ENCODE measurements around the gene LY6G6F. TPM values are rescaled to one million over a fixed set of nuclear protein-coding genes. Genes with fewer than 3 reads are reported as not detected.
A peak's percentile ranks its signal among the peaks of the same experiment; 100 is the strongest.

Gene LY6G6F
- polyA plus RNA-seq, 2 donors = not detected

DNA sequence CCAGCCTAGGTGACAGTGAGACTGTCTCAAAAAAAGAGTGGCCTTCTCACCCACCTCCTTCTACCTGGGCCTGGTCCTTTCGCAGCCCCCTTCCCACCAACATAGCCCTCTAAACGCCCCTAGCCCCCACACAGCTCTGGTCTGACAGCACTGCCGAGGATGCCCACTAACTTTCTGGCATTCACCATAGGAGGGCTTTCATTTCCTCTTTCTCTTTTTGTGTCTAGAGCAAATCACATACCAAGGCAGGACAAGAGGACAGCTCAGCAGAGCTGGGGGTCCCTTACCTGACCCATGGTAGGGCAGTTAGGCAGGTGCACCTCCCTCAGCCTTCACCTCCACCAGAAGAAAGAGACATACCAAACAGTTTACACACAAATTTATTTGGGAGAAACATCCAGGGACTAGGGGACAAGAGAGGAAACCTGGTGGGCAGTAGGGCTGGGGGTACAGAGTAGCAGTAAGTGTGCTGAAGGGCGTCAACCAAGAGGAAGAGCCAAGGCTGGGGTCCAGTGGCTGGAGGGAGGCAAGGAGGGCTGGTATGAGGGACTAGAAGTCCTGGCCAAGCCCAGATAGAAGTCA is 30.3 kb upstream of the LY6G6F start:
- Histone ChIP-seq H3K27ac (ENCODE audit: low read depth in 2 of 2, low read length in 1 of 2) (no peak overlapping the region), H3K27me3 (ENCODE audit: control insufficient read depth in 1 of 2, insufficient read depth in 2 of 2, low read length in 2 of 2) (no peaks in the 10 kb centered on the region), H3K4me1 (ENCODE audit: control insufficient read depth in 2 of 2, insufficient read depth in 2 of 2, low read length in 1 of 2) (peaks cover 0 to 3% of the 10 kb centered on the region in 2 donors), H3K4me3 (ENCODE audit: low read depth in 1 of 2, low read length in 2 of 2) (no peak overlapping the region), H3K9me3 (ENCODE audit: control insufficient read depth in 2 of 2, insufficient read depth in 1 of 2, low read depth in 1 of 2, low read length in 1 of 2) (no peaks in the 10 kb centered on the region), H3K36me3 (ENCODE audit: control insufficient read depth in 2 of 2, insufficient read depth in 2 of 2, low read length in 1 of 2) (peaks cover 0 to 9% of the 10 kb centered on the region in 2 donors)
- 79 to 83% methylated on average over 4 of the region's 4 CpGs for WGBS, 2 donors

DNA sequence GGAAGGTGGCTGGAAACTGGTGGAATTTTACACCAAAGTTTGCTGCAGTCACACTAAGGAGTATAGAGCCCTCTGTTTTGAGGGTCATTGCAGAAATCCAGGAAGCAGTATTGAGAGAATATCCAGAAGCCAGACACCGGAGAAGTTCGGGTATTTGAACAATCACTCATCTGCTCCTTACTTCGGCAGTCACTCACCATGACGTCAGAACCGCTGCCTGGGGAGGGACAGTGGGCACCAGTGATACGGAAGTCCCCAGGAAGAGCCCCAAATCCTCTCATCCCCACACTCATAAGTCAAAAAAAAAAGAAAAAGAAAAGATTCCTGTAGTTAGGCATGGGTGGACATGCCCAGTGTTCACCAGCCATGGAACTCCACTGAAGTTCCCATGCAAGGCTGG is 29.8 kb upstream of the LY6G6F start:
- H3K36me3 ChIP-seq (ENCODE audit: control insufficient read depth in 2 of 2, insufficient read depth in 2 of 2, low read length in 1 of 2) = peaks cover 0 to 5% of the 10 kb centered on the region in 2 donors
- H3K4me3 ChIP-seq (ENCODE audit: low read depth in 1 of 2, low read length in 2 of 2) = no peak overlapping the region
- H3K9me3 ChIP-seq (ENCODE audit: control insufficient read depth in 2 of 2, insufficient read depth in 1 of 2, low read depth in 1 of 2, low read length in 1 of 2) = no peaks in the 10 kb centered on the region
- WGBS, 2 donors = 52 to 66% methylated on average over 6 of the region's 6 CpGs
- no peaks in the 10 kb centered on the region for H3K27me3 ChIP-seq (ENCODE audit: control insufficient read depth in 1 of 2, insufficient read depth in 2 of 2, low read length in 2 of 2)
- peaks cover 0 to 3% of the 10 kb centered on the region in 2 donors for H3K4me1 ChIP-seq (ENCODE audit: control insufficient read depth in 2 of 2, insufficient read depth in 2 of 2, low read length in 1 of 2)
- H3K27ac ChIP-seq (ENCODE audit: low read depth in 2 of 2, low read length in 1 of 2) = no peak overlapping the region

DNA sequence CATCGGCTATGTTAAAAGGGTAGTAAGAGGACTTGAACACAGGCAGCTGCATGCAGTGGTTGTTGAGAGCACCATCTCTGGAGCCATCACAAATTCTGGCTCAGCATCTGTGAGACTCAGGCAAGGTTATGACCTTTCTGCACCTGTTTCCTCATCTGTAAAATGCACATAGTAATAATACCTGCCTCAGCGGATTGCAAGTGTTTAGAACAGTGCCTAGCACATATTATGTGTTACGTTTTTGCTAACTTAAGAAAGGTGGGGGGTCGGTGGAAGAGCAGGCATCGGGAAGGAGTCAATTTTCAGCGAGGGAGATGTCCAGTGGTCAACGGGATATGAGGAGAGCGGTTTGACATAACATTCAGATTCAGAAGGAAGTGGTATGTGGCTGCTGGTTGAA is 28.7 kb upstream of the LY6G6F start:
- Histone ChIP-seq H3K27me3 (ENCODE audit: control insufficient read depth in 1 of 2, insufficient read depth in 2 of 2, low read length in 2 of 2) (no peaks in the 10 kb centered on the region), H3K9me3 (ENCODE audit: control insufficient read depth in 2 of 2, insufficient read depth in 1 of 2, low read depth in 1 of 2, low read length in 1 of 2) (no peaks in the 10 kb centered on the region), H3K4me3 (ENCODE audit: low read depth in 1 of 2, low read length in 2 of 2) (no peak overlapping the region), H3K27ac (ENCODE audit: low read depth in 2 of 2, low read length in 1 of 2) (no peak overlapping the region), H3K36me3 (ENCODE audit: control insufficient read depth in 2 of 2, insufficient read depth in 2 of 2, low read length in 1 of 2) (no peaks in the 10 kb centered on the region), H3K4me1 (ENCODE audit: control insufficient read depth in 2 of 2, insufficient read depth in 2 of 2, low read length in 1 of 2) (peaks cover 0 to 3% of the 10 kb centered on the region in 2 donors)
- 70 to 79% methylated on average over 8 of the region's 8 CpGs for WGBS, 2 donors

DNA sequence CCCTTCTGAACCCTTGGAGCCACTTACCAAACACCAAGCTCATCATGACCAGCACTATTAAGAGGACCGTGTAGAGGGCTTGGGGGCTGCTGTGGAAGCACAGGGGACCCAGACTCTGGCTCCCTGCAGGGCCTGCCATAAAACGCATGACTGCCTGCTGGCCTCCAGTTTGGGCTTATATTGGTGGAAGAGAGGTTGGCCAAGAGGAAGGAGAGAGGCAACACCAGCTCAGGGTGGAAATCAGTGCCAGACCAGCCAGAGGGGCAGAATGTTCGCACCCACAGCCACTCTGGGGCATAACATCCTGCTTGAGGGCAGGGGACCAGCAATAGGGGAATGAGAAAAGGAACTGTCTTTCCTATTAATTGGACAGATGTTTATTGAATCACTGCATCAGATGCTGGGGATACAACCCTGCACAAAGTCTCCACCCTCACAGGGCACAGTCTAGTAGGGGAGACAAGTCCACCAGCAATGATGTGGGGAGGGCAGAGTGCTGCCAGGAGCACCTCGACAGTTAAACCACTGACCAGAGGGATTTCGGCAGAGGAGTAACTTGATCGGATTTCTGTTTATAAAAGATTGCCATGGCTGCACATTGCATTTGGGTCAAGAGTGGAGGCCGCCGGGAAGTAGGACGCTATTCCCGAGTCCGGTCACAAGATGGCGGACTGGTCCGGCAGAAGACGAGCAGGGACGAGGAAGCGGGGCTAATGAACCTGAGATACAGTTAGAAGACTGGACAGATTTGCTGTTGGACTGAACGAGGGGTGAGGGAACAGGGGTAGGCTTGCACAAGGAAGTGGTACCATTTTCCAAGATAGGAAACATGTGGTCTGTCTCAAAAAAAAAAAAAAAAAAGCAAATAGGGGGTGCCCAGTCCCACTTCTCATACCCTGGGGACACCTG is 26.2 kb upstream of the LY6G6F start, which contains the start of gene LY6G5C:
TSS of gene LY6G5C (minus strand) at position 842 of the 909 bp plus-strand sequence. CDS start at position 148, 694 bp downstream.
- peaks cover 2 to 3% of the 10 kb centered on the region in 2 donors for H3K36me3 ChIP-seq (ENCODE audit: control insufficient read depth in 2 of 2, insufficient read depth in 2 of 2, low read length in 1 of 2)
- H3K4me1 ChIP-seq (ENCODE audit: control insufficient read depth in 2 of 2, insufficient read depth in 2 of 2, low read length in 1 of 2) = peaks cover 0 to 5% of the 10 kb centered on the region in 2 donors
- no peaks in the 10 kb centered on the region for H3K9me3 ChIP-seq (ENCODE audit: control insufficient read depth in 2 of 2, insufficient read depth in 1 of 2, low read depth in 1 of 2, low read length in 1 of 2)
- peak within 1 kb of the TSS; percentile 51 to 54 for H3K4me3 ChIP-seq (ENCODE audit: low read depth in 1 of 2, low read length in 2 of 2)
- H3K27me3 ChIP-seq (ENCODE audit: control insufficient read depth in 1 of 2, insufficient read depth in 2 of 2, low read length in 2 of 2) = no peaks in the 10 kb centered on the region
- 11% methylated on average over 17 of the region's 17 CpGs for WGBS, 2 donors
- H3K27ac ChIP-seq (ENCODE audit: low read depth in 2 of 2, low read length in 1 of 2) = peak within 1 kb of the TSS; percentile 63 to 80

DNA sequence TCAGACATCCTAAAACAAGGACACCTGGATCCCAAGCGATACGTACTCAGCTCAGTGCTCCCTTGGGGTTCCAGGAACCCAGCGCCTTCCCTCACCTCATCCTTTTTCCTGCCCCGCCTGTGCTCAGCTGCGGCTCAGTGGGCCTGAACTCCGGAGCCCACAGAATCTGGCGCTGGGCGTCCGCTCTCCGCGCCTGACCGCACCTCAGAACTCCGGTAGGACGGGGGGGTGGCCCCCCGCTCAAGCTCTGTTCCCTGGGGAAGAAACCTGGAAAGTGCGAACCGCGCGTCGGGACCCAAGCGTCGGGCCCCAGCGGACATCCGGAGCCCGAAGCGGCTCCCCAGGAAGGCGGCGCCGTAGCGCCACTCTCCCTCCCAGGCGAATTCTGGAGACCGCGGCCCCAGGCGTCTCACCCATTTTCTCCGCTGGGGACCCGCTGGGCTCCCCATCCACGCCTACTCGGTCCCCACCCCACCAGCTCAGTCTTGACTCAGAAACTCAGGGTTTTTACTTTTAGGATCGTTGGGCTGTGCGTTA is 25.5 kb upstream of the LY6G6F start:
- WGBS, 2 donors = 0 to 1% methylated on average over 40 of the region's 40 CpGs
- H3K4me3 ChIP-seq (ENCODE audit: low read depth in 1 of 2, low read length in 2 of 2) = peak overlapping the region; percentile 51 to 54
- no peaks in the 10 kb centered on the region for H3K9me3 ChIP-seq (ENCODE audit: control insufficient read depth in 2 of 2, insufficient read depth in 1 of 2, low read depth in 1 of 2, low read length in 1 of 2)
- H3K27me3 ChIP-seq (ENCODE audit: control insufficient read depth in 1 of 2, insufficient read depth in 2 of 2, low read length in 2 of 2) = no peaks in the 10 kb centered on the region
- peak overlapping the region; percentile 63 to 80 for H3K27ac ChIP-seq (ENCODE audit: low read depth in 2 of 2, low read length in 1 of 2)
- H3K4me1 ChIP-seq (ENCODE audit: control insufficient read depth in 2 of 2, insufficient read depth in 2 of 2, low read length in 1 of 2) = peaks cover 0 to 5% of the 10 kb centered on the region in 2 donors
- peaks cover 3 to 5% of the 10 kb centered on the region in 2 donors for H3K36me3 ChIP-seq (ENCODE audit: control insufficient read depth in 2 of 2, insufficient read depth in 2 of 2, low read length in 1 of 2)

DNA sequence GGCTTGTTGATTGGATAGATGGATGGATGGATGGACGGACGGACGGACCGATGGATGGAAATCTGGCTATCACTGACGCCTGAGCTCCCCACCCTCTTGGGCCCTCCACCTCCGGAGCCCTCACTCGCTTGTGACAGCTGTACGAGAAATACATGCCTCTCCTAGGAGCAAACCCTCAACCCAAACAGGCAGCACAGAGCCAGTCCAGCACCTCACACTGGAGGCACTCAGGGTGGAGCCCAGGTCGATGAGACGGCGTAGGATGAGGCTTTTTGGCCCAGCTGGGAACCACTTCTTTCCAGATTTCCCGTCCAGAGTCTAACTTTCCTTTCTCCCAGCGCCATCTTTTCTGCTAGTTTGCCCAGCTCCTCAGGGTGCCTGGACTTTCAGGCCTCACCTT is 23.1 kb upstream of the LY6G6F start:
- no peak overlapping the region for H3K4me3 ChIP-seq (ENCODE audit: low read depth in 1 of 2, low read length in 2 of 2)
- 62 to 63% methylated on average over 13 of the region's 13 CpGs for WGBS, 2 donors

DNA sequence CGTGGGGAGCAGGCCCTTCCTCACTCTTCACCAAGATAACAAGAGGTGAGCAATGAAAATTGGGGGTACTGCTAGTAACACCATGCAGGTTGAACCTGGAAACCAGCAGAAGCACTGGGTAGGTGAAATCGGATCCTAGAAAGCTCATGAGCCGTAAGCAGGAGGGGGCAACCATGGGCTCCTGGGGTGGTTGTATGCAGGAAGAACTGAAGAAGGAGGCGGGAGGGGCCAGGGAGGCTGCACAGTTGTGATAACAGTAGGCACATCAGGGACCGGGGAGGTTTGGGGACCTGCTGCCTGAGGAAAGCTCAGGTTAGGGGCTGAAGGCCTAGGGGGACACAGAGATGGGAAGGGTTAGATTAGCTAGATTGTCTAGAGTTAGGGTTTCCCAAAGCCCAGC is 20.2 kb upstream of the LY6G6F start:
- no peaks in the 10 kb centered on the region for H3K9me3 ChIP-seq (ENCODE audit: control insufficient read depth in 2 of 2, insufficient read depth in 1 of 2, low read depth in 1 of 2, low read length in 1 of 2)
- H3K27ac ChIP-seq (ENCODE audit: low read depth in 2 of 2, low read length in 1 of 2) = no peak overlapping the region
- no peaks in the 10 kb centered on the region for H3K27me3 ChIP-seq (ENCODE audit: control insufficient read depth in 1 of 2, insufficient read depth in 2 of 2, low read length in 2 of 2)
- 84 to 87% methylated on average over 5 of the region's 5 CpGs for WGBS, 2 donors
- H3K4me1 ChIP-seq (ENCODE audit: control insufficient read depth in 2 of 2, insufficient read depth in 2 of 2, low read length in 1 of 2) = peaks cover 0 to 3% of the 10 kb centered on the region in 2 donors
- H3K4me3 ChIP-seq (ENCODE audit: low read depth in 1 of 2, low read length in 2 of 2) = no peak overlapping the region
- H3K36me3 ChIP-seq (ENCODE audit: control insufficient read depth in 2 of 2, insufficient read depth in 2 of 2, low read length in 1 of 2) = peaks cover 30 to 51% of the 10 kb centered on the region in 2 donors

More for the DNA sequence above, 23.1 kb upstream of the LY6G6F start:
- H3K36me3 ChIP-seq (ENCODE audit: control insufficient read depth in 2 of 2, insufficient read depth in 2 of 2, low read length in 1 of 2) = peaks cover 19 to 27% of the 10 kb centered on the region in 2 donors
- no peaks in the 10 kb centered on the region for H3K27me3 ChIP-seq (ENCODE audit: control insufficient read depth in 1 of 2, insufficient read depth in 2 of 2, low read length in 2 of 2)
- H3K9me3 ChIP-seq (ENCODE audit: control insufficient read depth in 2 of 2, insufficient read depth in 1 of 2, low read depth in 1 of 2, low read length in 1 of 2) = no peaks in the 10 kb centered on the region
- H3K27ac ChIP-seq (ENCODE audit: low read depth in 2 of 2, low read length in 1 of 2) = no peak overlapping the region
- peaks cover 0 to 5% of the 10 kb centered on the region in 2 donors for H3K4me1 ChIP-seq (ENCODE audit: control insufficient read depth in 2 of 2, insufficient read depth in 2 of 2, low read length in 1 of 2)

DNA sequence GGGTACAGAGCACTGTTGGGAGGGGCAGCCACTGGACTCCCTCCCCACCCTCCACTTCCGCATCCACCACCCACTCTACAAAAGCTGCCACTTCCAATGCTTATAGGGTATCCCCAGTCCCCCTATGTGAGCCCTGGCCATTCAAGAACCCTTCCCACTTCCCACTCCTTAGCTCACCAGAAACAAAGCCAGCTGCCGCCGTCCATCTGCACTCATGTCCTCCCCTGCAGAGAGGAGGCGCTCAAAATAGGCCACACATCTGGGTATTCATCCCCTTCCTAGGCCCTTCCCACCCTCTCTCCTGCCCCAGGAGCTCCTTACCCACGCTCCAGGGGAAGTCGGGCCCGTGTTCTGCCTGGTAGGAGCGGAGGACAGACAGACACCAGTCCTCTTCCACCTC is 19.3 kb upstream of the LY6G6F start:
- H3K27me3 ChIP-seq (ENCODE audit: control insufficient read depth in 1 of 2, insufficient read depth in 2 of 2, low read length in 2 of 2) = no peaks in the 10 kb centered on the region
- peaks cover 0 to 3% of the 10 kb centered on the region in 2 donors for H3K4me1 ChIP-seq (ENCODE audit: control insufficient read depth in 2 of 2, insufficient read depth in 2 of 2, low read length in 1 of 2)
- no peak overlapping the region for H3K4me3 ChIP-seq (ENCODE audit: low read depth in 1 of 2, low read length in 2 of 2)
- peaks cover 30 to 54% of the 10 kb centered on the region in 2 donors for H3K36me3 ChIP-seq (ENCODE audit: control insufficient read depth in 2 of 2, insufficient read depth in 2 of 2, low read length in 1 of 2)
- H3K9me3 ChIP-seq (ENCODE audit: control insufficient read depth in 2 of 2, insufficient read depth in 1 of 2, low read depth in 1 of 2, low read length in 1 of 2) = no peaks in the 10 kb centered on the region
- 86 to 87% methylated on average over 8 of the region's 8 CpGs for WGBS, 2 donors
- no peak overlapping the region for H3K27ac ChIP-seq (ENCODE audit: low read depth in 2 of 2, low read length in 1 of 2)

DNA sequence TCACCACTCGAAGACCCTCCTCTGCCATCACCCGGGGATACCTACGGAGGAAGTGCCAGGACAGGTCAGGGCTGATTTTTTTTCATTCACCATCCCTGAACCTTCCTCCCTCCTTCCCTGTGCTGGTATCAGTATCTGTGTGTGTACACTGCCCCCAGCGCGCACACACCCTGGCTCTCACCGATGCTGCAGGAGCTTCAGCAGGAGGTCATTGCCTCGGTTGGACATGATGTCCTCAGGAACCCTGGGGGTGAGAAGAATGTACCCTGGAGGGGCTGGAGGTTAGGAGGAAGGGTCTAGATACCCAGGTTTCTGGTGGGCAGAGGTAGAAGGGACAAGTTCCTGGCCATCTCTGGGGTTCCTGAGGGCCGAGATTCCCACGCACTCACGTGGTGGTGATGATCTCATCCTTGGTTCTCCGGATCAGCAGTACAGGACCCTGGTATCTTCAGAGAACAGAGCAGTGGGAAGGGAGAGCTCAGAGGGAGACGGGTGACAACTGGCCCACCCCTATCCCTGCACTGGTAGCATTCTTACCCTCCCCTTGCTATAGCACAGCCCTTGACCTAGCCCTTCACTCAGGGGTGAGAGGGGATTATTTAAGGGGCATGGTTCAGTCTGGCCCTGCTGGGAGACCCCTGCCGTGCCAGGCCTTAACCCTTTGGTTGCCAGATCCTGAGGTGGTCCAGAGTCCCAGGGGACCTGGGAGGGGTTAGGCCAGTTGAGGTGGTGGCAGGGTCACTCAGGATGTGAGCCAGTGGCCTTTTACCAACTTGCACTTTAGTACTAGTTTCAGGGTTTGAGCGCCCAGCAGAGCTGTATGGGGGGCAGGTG is 18.6 kb upstream of the LY6G6F start:
- 81 to 83% methylated on average over 14 of the region's 14 CpGs for WGBS, 2 donors
- H3K4me1 ChIP-seq (ENCODE audit: control insufficient read depth in 2 of 2, insufficient read depth in 2 of 2, low read length in 1 of 2) = peaks cover 0 to 2% of the 10 kb centered on the region in 2 donors
- H3K27me3 ChIP-seq (ENCODE audit: control insufficient read depth in 1 of 2, insufficient read depth in 2 of 2, low read length in 2 of 2) = no peaks in the 10 kb centered on the region
- peaks cover 32 to 59% of the 10 kb centered on the region in 2 donors for H3K36me3 ChIP-seq (ENCODE audit: control insufficient read depth in 2 of 2, insufficient read depth in 2 of 2, low read length in 1 of 2)
- H3K4me3 ChIP-seq (ENCODE audit: low read depth in 1 of 2, low read length in 2 of 2) = no peak overlapping the region
- no peak overlapping the region for H3K27ac ChIP-seq (ENCODE audit: low read depth in 2 of 2, low read length in 1 of 2)
- no peaks in the 10 kb centered on the region for H3K9me3 ChIP-seq (ENCODE audit: control insufficient read depth in 2 of 2, insufficient read depth in 1 of 2, low read depth in 1 of 2, low read length in 1 of 2)

All from esophagus (tissue), 2 donors.